ENCODE results near the gene SSR4.

GRCh38 chrX:153821066-153821465, 26.6 kb downstream of the SSR4 start:
- TF ChIP-seq CTCF (IDR thresholded peaks at IDR 0.05) (no peak), POLR2A (IDR thresholded peaks at IDR 0.05) (no peak)

All from thyroid gland (tissue), 4 donors.